Lower leg skin (tissue), 3 donors: ENCODE measurements around the gene RIC3.

Experiments used
- CTCF ChIP-seq, 3 donors: fragments of 450-650 bp; IDR thresholded peaks; one replicate each; pipeline ENCODE4 v1.5.1; 2016; ENCODE audit warnings: antibody characterized with exemption in 3 of 3, mild to moderate bottlenecking in 3 of 3, moderate library complexity in 2 of 3
- POLR2A ChIP-seq, 2 donors: fragments of 450-650 bp; IDR thresholded peaks; one replicate each; pipeline ENCODE4 v1.6.1; 2016 to 2017; ENCODE audit warnings: antibody characterized with exemption in 2 of 2, mild to moderate bottlenecking in 1 of 2, moderate library complexity in 1 of 2

DNA sequence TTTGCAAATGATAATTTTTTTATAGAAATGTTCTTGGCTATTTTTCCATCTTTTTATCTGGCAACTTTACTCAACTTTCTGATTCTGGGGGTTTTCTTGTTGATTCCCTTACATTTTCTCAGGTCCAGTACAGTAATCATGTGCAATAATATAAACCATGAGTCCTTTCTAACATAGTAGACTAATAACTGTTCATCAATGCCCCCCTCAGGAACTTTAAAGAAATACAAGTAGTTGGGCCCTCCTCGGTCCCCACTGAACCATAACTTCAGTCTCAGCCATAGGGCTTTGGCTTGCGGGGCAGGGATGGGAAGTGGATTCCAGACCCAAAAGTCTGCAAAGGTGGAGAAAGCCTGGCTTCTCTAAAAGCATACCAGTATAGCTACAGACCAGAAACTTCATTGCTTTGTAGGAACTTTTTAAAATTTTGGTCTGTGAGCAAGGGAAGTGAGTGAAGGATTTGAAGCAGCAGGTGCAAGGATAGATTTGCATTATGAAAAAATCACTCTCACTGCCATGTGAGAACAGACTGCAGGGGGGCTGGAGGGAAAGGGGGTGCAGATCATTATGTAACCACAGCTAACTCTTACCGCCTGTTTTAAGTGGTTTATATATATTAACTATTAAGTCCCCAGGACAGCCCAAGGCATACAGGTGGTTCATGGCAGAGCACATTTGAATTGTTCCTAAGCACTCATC is 98.3 kb downstream of the RIC3 start:
- no peak for TF ChIP-seq CTCF (IDR thresholded peaks at IDR 0.05)
- TF ChIP-seq POLR2A (IDR thresholded peaks at IDR 0.05), result no peak
